GM18907 (cell line): Measurements from ENCODE around the gene ADAM12.
"Not testable (repeated sequence)": the region's sequence is repeated elsewhere in the genome, so short reads cannot be mapped to it uniquely, and the experiment has no call there.

Source experiments
- ATAC-seq: cut with Tn5 transposase; IDR thresholded peaks from one replicate; pipeline ENCODE4 v1.9.1; 2021; ENCODE audit warnings: mild to moderate bottlenecking, moderate library complexity; ENCODE audit not compliant: unreplicated experiment

ADAM12 gene

GRCh38 chr10:126375926-126376554 is 12.2 kb downstream of the ADAM12 start:
- no peak for ATAC-seq

GRCh38 chr10:126375299-126375698 is 13.0 kb downstream of the ADAM12 start:
- ATAC-seq: no peak

- no peak for ATAC-seq
Observed at GRCh38 chr10:126374435-126374834, 13.8 kb downstream of the ADAM12 start.

GRCh38 chr10:126373972-126374371 is 14.3 kb downstream of the ADAM12 start:
- ATAC-seq: no peak

GRCh38 chr10:126373147-126373546 is 15.1 kb downstream of the ADAM12 start:
- ATAC-seq: no peak

GRCh38 chr10:126372396-126372795 is 15.9 kb downstream of the ADAM12 start:
- no peak for ATAC-seq

GRCh38 chr10:126369125-126369710 is 19.1 kb downstream of the ADAM12 start:
- ATAC-seq: no peak

GRCh38 chr10:126357169-126357568 is 31.1 kb downstream of the ADAM12 start:
- ATAC-seq: no peak

- no peak for ATAC-seq
Observed at GRCh38 chr10:126353666-126354065, 34.6 kb downstream of the ADAM12 start.

- no peak for ATAC-seq
Observed at GRCh38 chr10:126352453-126352852, 35.8 kb downstream of the ADAM12 start.

- no peak for ATAC-seq
Observed at GRCh38 chr10:126351021-126351420, 37.3 kb downstream of the ADAM12 start.

- ATAC-seq: no peak
Observed at GRCh38 chr10:126350216-126350992, 37.9 kb downstream of the ADAM12 start.

GRCh38 chr10:126349676-126350075 is 38.6 kb downstream of the ADAM12 start:
- ATAC-seq: no peak

- ATAC-seq: no peak
Observed at GRCh38 chr10:126349101-126349500, 39.2 kb downstream of the ADAM12 start.

- ATAC-seq: not testable (repeated sequence)
Observed at GRCh38 chr10:126343496-126343895, 44.8 kb downstream of the ADAM12 start.

- ATAC-seq: no peak
Observed at GRCh38 chr10:126342680-126343079, 45.6 kb downstream of the ADAM12 start.

- ATAC-seq: no peak
Observed at GRCh38 chr10:126341491-126341890, 46.8 kb downstream of the ADAM12 start.

- no peak for ATAC-seq
Observed at GRCh38 chr10:126337251-126337810, 50.9 kb downstream of the ADAM12 start.

- no peak for ATAC-seq
Observed at GRCh38 chr10:126336801-126337200, 51.5 kb downstream of the ADAM12 start.

GRCh38 chr10:126334272-126334671 is 54.0 kb downstream of the ADAM12 start:
- no peak for ATAC-seq

- ATAC-seq: no peak
Observed at GRCh38 chr10:126332576-126332975, 55.7 kb downstream of the ADAM12 start.

- no peak for ATAC-seq
Observed at GRCh38 chr10:126331101-126331500, 57.2 kb downstream of the ADAM12 start.
